ENCODE measurements around the gene ULBP3.

GRCh38 chr6:150088481-150089154 lies 19.7 kb upstream of the ULBP3 start:
- TF ChIP-seq POLR2A (IDR thresholded peaks at IDR 0.05; ENCODE audit: low read length) = no peak
- no peak for TF ChIP-seq GATA1 (IDR thresholded peaks at IDR 0.05; ENCODE audit: low read depth, low read length)

All from erythroblast (primary cell).